Measurements from ENCODE around the gene POLR3A. TPM values are rescaled to one million over a fixed set of nuclear protein-coding genes. Genes with fewer than 3 reads are reported as not detected.

The POLR3A gene
- total and polyA plus RNA-seq, 12 donors, result 4.2 to 12.5 (median 10.2) TPM

- WGBS, 2 donors, result 87 to 91% methylated on average over 8 of the region's 8 CpGs
- H3K27me3 ChIP-seq, result no peaks in the 10 kb centered on the region
- TF ChIP-seq, protein P1, sequence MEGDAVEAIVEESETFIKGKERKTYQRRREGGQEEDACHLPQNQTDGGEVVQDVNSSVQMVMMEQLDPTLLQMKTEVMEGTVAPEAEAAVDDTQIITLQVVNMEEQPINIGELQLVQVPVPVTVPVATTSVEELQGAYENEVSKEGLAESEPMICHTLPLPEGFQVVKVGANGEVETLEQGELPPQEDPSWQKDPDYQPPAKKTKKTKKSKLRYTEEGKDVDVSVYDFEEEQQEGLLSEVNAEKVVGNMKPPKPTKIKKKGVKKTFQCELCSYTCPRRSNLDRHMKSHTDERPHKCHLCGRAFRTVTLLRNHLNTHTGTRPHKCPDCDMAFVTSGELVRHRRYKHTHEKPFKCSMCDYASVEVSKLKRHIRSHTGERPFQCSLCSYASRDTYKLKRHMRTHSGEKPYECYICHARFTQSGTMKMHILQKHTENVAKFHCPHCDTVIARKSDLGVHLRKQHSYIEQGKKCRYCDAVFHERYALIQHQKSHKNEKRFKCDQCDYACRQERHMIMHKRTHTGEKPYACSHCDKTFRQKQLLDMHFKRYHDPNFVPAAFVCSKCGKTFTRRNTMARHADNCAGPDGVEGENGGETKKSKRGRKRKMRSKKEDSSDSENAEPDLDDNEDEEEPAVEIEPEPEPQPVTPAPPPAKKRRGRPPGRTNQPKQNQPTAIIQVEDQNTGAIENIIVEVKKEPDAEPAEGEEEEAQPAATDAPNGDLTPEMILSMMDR (IDR thresholded peaks at IDR 0.05), result no peak
- no peaks in the 10 kb centered on the region for H3K9me3 ChIP-seq
- no peak overlapping the region for H3K4me3 ChIP-seq
- no peaks in the 10 kb centered on the region for H3K36me3 ChIP-seq
- ATAC-seq, result no peak
- H3K27ac ChIP-seq, result no peak overlapping the region
- no peak for DNase-seq
- intact Hi-C loops (cut with DNase I), result no loop called here
- no peaks in the 10 kb centered on the region for H3K4me1 ChIP-seq
Measured at GRCh38 chr10:77959887-77960455, 69.3 kb downstream of the POLR3A start.

- no peak for ATAC-seq
- no peak overlapping the region for H3K4me3 ChIP-seq
- H3K27me3 ChIP-seq, result no peaks in the 10 kb centered on the region
- 58 to 63% methylated on average over 4 of the region's 4 CpGs for WGBS, 2 donors
- H3K9me3 ChIP-seq, result no peaks in the 10 kb centered on the region
- no peaks in the 10 kb centered on the region for H3K4me1 ChIP-seq
- TF ChIP-seq, protein P1 (IDR thresholded peaks at IDR 0.05), result no peak
- H3K27ac ChIP-seq, result no peak overlapping the region
- intact Hi-C loops (cut with DNase I), result no loop called here
- DNase-seq, result no peak
- no peaks in the 10 kb centered on the region for H3K36me3 ChIP-seq
Measured at GRCh38 chr10:77959384-77959783, 69.9 kb downstream of the POLR3A start.

DNA sequence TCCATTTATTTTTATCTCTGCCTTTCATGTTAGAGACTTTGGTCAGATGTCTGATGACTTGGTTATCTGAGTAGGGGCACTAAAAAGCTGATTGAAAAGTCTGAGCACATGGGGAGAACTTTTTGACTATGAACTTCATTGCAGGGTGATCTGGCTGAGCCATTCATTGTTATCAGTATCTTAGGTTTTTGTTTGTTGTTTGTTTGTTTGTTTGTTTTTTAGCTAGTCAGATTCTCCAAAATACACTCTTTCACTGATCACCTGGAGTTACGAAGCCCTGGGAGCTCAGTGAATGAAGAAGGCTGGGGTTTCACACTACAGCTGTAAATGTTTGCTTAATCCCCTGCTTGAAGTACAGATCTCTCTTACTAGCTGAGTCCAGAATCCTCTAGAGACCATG lies 74.2 kb downstream of the POLR3A start:
- intact Hi-C loops (cut with DNase I), result no loop called here
- ATAC-seq (no peak), DNase-seq (no peak)
- Histone ChIP-seq H3K4me1 (no peaks in the 10 kb centered on the region), H3K27me3 (no peaks in the 10 kb centered on the region), H3K27ac (no peak overlapping the region), H3K36me3 (no peaks in the 10 kb centered on the region), H3K4me3 (no peak overlapping the region), H3K9me3 (peaks cover 0 to 36% (median 17%) of the 10 kb centered on the region in 11 donors)
- 74 to 82% methylated on average over 1 of the region's 1 CpG for WGBS, 2 donors
- TF ChIP-seq, protein P1 (IDR thresholded peaks at IDR 0.05), result no peak

GRCh38 chr10:77949167-77949566 lies 80.1 kb downstream of the POLR3A start:
- 44 to 48% methylated on average over 7 of the region's 7 CpGs for WGBS, 2 donors
- peak in 3 of 8 donors; percentile 17 to 34 (median 31) for ATAC-seq
- intact Hi-C loops (cut with DNase I), result no loop called here

More at GRCh38 chr10:77949167-77949566, 80.1 kb downstream of the POLR3A start:
- no peaks in the 10 kb centered on the region for H3K4me1 ChIP-seq
- no peaks in the 10 kb centered on the region for H3K27me3 ChIP-seq
- peaks cover 0 to 38% (median 17%) of the 10 kb centered on the region in 11 donors for H3K9me3 ChIP-seq
- no peak overlapping the region for H3K27ac ChIP-seq
- TF ChIP-seq, protein P1 (IDR thresholded peaks at IDR 0.05), result no peak
- DNase-seq, result no peak
- no peak overlapping the region for H3K4me3 ChIP-seq
- no peaks in the 10 kb centered on the region for H3K36me3 ChIP-seq
